AG09309 (cell line): ENCODE results near the gene ASPG.

Experiments
- DNase-seq: peaks from one replicate; pipeline ENCODE4 v3.0.0-alpha.2; 2010; ENCODE audit warnings: low read depth
- H3K4me3 ChIP-seq: 2 replicates; pipeline ENCODE4 v1.5.1; 2011; ENCODE audit warnings: mild to moderate bottlenecking, low read depth, low read length, moderate library complexity; ENCODE audit not compliant: control insufficient read depth
- CTCF ChIP-seq: IDR thresholded peaks from 2 replicates; pipeline ENCODE4 v1.5.1; 2011; ENCODE audit warnings: mild to moderate bottlenecking, low read depth, low read length, inconsistent platforms; ENCODE audit not compliant: insufficient read depth, control insufficient read depth; ENCODE audit errors: missing control alignments

ASPG gene

GRCh38 chr14:104163541-104163940, 78.0 kb downstream of the ASPG start:
- no peak for DNase-seq
- no peak overlapping the region for H3K4me3 ChIP-seq
- TF ChIP-seq CTCF = no peak

- no peak for DNase-seq
- H3K4me3 ChIP-seq = no peak overlapping the region
- no peak for TF ChIP-seq CTCF
Measured at GRCh38 chr14:104164041-104164440, 78.5 kb downstream of the ASPG start.

- no peak for DNase-seq
- H3K4me3 ChIP-seq = no peak overlapping the region
- TF ChIP-seq CTCF = no peak
Measured at GRCh38 chr14:104164512-104164911, 79.0 kb downstream of the ASPG start.
